MM.1S (cell line): ENCODE measurements around the gene GLYATL1B.
"Not testable (repeated sequence)": the region's sequence is repeated elsewhere in the genome, so short reads cannot be mapped to it uniquely, and the experiment has no call there.

ENCODE experiments used
- DNase-seq: peaks from one replicate; pipeline ENCODE4 v3.0.0-alpha.2; 2015
- H2AFZ ChIP-seq: fragments of 300-600 bp; sonication (generic); 2 replicates; pipeline ENCODE4 v1.6.0; 2016; ENCODE audit warnings: antibody characterized with exemption, low read length
- H3F3A ChIP-seq: fragments of 300-600 bp; sonication (generic); 2 replicates; pipeline ENCODE4 v1.6.1; 2016; ENCODE audit warnings: mild to moderate bottlenecking, antibody characterized with exemption, low read length, moderate library complexity, mixed read lengths; ENCODE audit not compliant: insufficient read depth
- H3K27ac ChIP-seq: fragments of 300-600 bp; sonication (generic); 2 replicates; pipeline ENCODE4 v1.5.1; 2016; ENCODE audit warnings: mild to moderate bottlenecking, low read length
- H3K27me3 ChIP-seq: fragments of 300-600 bp; sonication (generic); replicated peaks from 2 replicates; pipeline ENCODE4 v1.6.0; 2016; ENCODE audit warnings: low read length; ENCODE audit not compliant: insufficient read depth
- H3K36me3 ChIP-seq: fragments of 300-600 bp; sonication (generic); replicated peaks from 2 replicates; pipeline ENCODE4 v1.6.1; 2016; ENCODE audit warnings: mild to moderate bottlenecking, low read length, mixed read lengths; ENCODE audit not compliant: insufficient read depth
- H3K4me1 ChIP-seq: fragments of 300-600 bp; sonication (generic); 2 replicates; pipeline ENCODE4 v1.6.1; 2016; ENCODE audit warnings: low read length, mixed read lengths
- H3K4me2 ChIP-seq: fragments of 300-600 bp; sonication (generic); 2 replicates; pipeline ENCODE4 v1.6.0; 2016; ENCODE audit warnings: low read depth, low read length
- H3K4me3 ChIP-seq: fragments of 300-600 bp; sonication (generic); 2 replicates; pipeline ENCODE4 v1.5.1; 2016; ENCODE audit warnings: low read length, mixed read lengths
- H3K79me2 ChIP-seq: fragments of 300-600 bp; sonication (generic); 2 replicates; pipeline ENCODE4 v1.6.1; 2016; ENCODE audit warnings: mixed run types, low read length, mixed read lengths
- H3K9ac ChIP-seq: fragments of 300-600 bp; sonication (generic); 2 replicates; pipeline ENCODE4 v1.6.1; 2016; ENCODE audit warnings: low read length, mixed read lengths
- H3K9me2 ChIP-seq: fragments of 300-600 bp; sonication (generic); replicated peaks from 2 replicates; pipeline ENCODE4 v1.6.1; 2016; ENCODE audit warnings: mild to moderate bottlenecking, low read length, mixed read lengths; ENCODE audit not compliant: insufficient read depth
- H3K9me3 ChIP-seq: fragments of 300-600 bp; sonication (generic); replicated peaks from 2 replicates; pipeline ENCODE4 v1.6.1; 2016; ENCODE audit warnings: mild to moderate bottlenecking, low read length, mixed read lengths; ENCODE audit not compliant: insufficient read depth
- H4K20me1 ChIP-seq: fragments of 300-600 bp; sonication (generic); 2 replicates; pipeline ENCODE4 v1.6.1; 2016; ENCODE audit warnings: mild to moderate bottlenecking, low read length, moderate library complexity, mixed read lengths; ENCODE audit not compliant: insufficient read depth
- CTCF ChIP-seq: fragments of 300-600 bp; sonication (generic); IDR thresholded peaks from 2 replicates; pipeline ENCODE4 v1.5.1; 2016; ENCODE audit warnings: antibody characterized with exemption, low read length, mixed read lengths
- EZH2 ChIP-seq: fragments of 300-600 bp; sonication (generic); optimal IDR thresholded peaks from 2 replicates; pipeline ENCODE3; 2017; ENCODE audit warnings: low read depth, mild to moderate bottlenecking, antibody characterized with exemption, low read length, mixed read lengths
- EZH2phosphoT487 ChIP-seq: fragments of 300-600 bp; sonication (generic); IDR thresholded peaks from 2 replicates; pipeline ENCODE4 v1.6.1; 2018; ENCODE audit warnings: antibody characterized with exemption, low read length

GLYATL1B gene

GRCh38 chr11:59053387-59053786, 32.7 kb upstream of the GLYATL1B start:
- H3K9me3 ChIP-seq = no peaks in the 10 kb centered on the region
- TF ChIP-seq EZH2 = no peak
- TF ChIP-seq CTCF = peak; percentile 74
- TF ChIP-seq EZH2phosphoT487 = no peak
- no peaks in the 10 kb centered on the region for H3K27me3 ChIP-seq
- 0 out of 2 replicates have a peak, but pooled peaks cover 2% of the 10 kb centered on the region for H3K4me1 ChIP-seq
- no peak overlapping the region for H3K27ac ChIP-seq
- H3K79me2 ChIP-seq = no peaks in the 10 kb centered on the region
- H3K4me3 ChIP-seq = no peak overlapping the region
- H3K9ac ChIP-seq = no peak overlapping the region
- no peak overlapping the region for H3K4me2 ChIP-seq
- H3K9me2 ChIP-seq = no peaks in the 10 kb centered on the region
- no peaks in the 10 kb centered on the region for H4K20me1 ChIP-seq
- H3K36me3 ChIP-seq = no peaks in the 10 kb centered on the region
- DNase-seq = peak; percentile 65
- H3F3A ChIP-seq = no peaks in the 10 kb centered on the region
- no peak overlapping the region for H2AFZ ChIP-seq

GRCh38 chr11:59058120-59059033, 27.7 kb upstream of the GLYATL1B start:
- peak; percentile 90 for DNase-seq
- H3K4me3 ChIP-seq = peak overlapping the region; percentile 55
- not testable (repeated sequence) for H3K27me3 ChIP-seq, H3K9me2 ChIP-seq, H4K20me1 ChIP-seq, H3K9me3 ChIP-seq, H3K4me1 ChIP-seq, H3K27ac ChIP-seq, H3F3A ChIP-seq, H3K79me2 ChIP-seq, H3K36me3 ChIP-seq
- TF ChIP-seq CTCF = peak; percentile 93
- H2AFZ ChIP-seq = peak overlapping the region; percentile 79
- H3K9ac ChIP-seq = peak overlapping the region; percentile 16; the same call in 1 of the 2 replicates
- peak overlapping the region; percentile 62 for H3K4me2 ChIP-seq

- H3K36me3 ChIP-seq, H3K9ac ChIP-seq, H3K27ac ChIP-seq, DNase-seq, H3K4me2 ChIP-seq, H3F3A ChIP-seq, H3K79me2 ChIP-seq, H4K20me1 ChIP-seq, H3K9me2 ChIP-seq, H3K27me3 ChIP-seq, H3K4me3 ChIP-seq, H3K9me3 ChIP-seq, H3K4me1 ChIP-seq, H2AFZ ChIP-seq: not testable (repeated sequence)
These were observed 26.0 kb upstream of the GLYATL1B start for GRCh38 chr11:59060096-59060495.
